Left lung (tissue), 10 donors: Measurements from ENCODE around the gene PCDH17. TPM values are rescaled to one million over a fixed set of nuclear protein-coding genes. Genes with fewer than 3 reads are reported as not detected.

Experiments
- ATAC-seq: fragments of 200-7000 bp; cut with Tn5 transposase; one replicate; pipeline ENCODE4 v1.9.1; 2020; ENCODE audit warnings: moderate library complexity
- DNase-seq, 4 donors: peaks; one replicate each; pipeline ENCODE4 v3.0.0-alpha.2; 2013 to 2020
- H3K27ac ChIP-seq, 2 donors: fragments of 200-600 bp; sonication (generic) in 1 of 2; one replicate each; pipeline versions ENCODE4 v1.5.0 to v1.8.0; 2020 to 2021
- H3K27me3 ChIP-seq, 2 donors: fragments of 200-600 bp; sonication (generic) in 1 of 2; one replicate each; pipeline versions ENCODE4 v1.5.0 to v1.8.0; 2020 to 2021
- H3K36me3 ChIP-seq, 2 donors: fragments of 200-600 bp; sonication (generic) in 1 of 2; one replicate each; pipeline versions ENCODE4 v1.5.0 to v1.8.0; 2020 to 2021
- H3K4me1 ChIP-seq, 2 donors: fragments of 200-600 bp; one replicate each; pipeline ENCODE4 v1.8.0; 2021
- H3K4me3 ChIP-seq, 2 donors: fragments of 200-600 bp; sonication (generic) in 1 of 2; one replicate each; pipeline versions ENCODE4 v1.5.0 to v1.8.0; 2020 to 2021; ENCODE audit warnings: mild to moderate bottlenecking in 1 of 2
- H3K9me3 ChIP-seq, 2 donors: fragments of 200-600 bp; sonication (generic) in 1 of 2; one replicate each; pipeline versions ENCODE4 v1.5.0 to v1.8.0; 2020 to 2021
- CTCF ChIP-seq, 2 donors: fragments of 200-600 bp; sonication (generic) in 1 of 2; IDR thresholded peaks; one replicate each; pipeline versions ENCODE4 v1.5.0 to v1.8.0; 2021; ENCODE audit warnings: antibody characterized with exemption in 2 of 2
- intact Hi-C, 2 donors: fragments of 100-400 bp; cut with DNase I; formaldehyde crosslinking; loops; one replicate each; pipeline versions ENCODE4 v1.11.2 to v1.14.2; 2022
- polyA plus RNA-seq, 6 donors: library from polyadenylated mRNA; unstranded; fragments of 120-200 nt; gene quantifications; one replicate each; pipeline ENCODE4 v1.2.1, GENCODE V29; 2013; ENCODE audit not compliant: insufficient read length in 6 of 6
- total RNA-seq, 2 donors: library from RNA; stranded (reverse); fragmentation: NEBNext Ultra II Directional; extraction: Animal tissue kit (Norgen Biotek cat#: 25700); gene quantifications; one replicate each; pipeline ENCODE4 v1.2.1, GENCODE V29; 2021
- donor health status: DM: no; HTN: yes; CAD: no.
- donor health status: DM: no; HTN: no; CAD: no.

Gene PCDH17
- total and polyA plus RNA-seq, 8 donors, result 16.1 to 44.1 (median 21.6) TPM

- ATAC-seq (no peak), DNase-seq (no peak)
- no peaks in the 10 kb centered on the region for H3K4me1 ChIP-seq
- H3K27me3 ChIP-seq, result no peaks in the 10 kb centered on the region
- H3K9me3 ChIP-seq, result no peaks in the 10 kb centered on the region
- H3K36me3 ChIP-seq, result no peaks in the 10 kb centered on the region
- TF ChIP-seq CTCF (IDR thresholded peaks at IDR 0.05), result no peak
- no peak overlapping the region for H3K4me3 ChIP-seq
- H3K27ac ChIP-seq, result no peak overlapping the region
- intact Hi-C loops, result no loop called here
Measured at GRCh38 chr13:57595775-57596174, 35.8 kb upstream of the PCDH17 start.

- ATAC-seq (no peak), DNase-seq (no peak)
- intact Hi-C loops, result no loop called here
- TF ChIP-seq CTCF (IDR thresholded peaks at IDR 0.05), result no peak
- Histone ChIP-seq H3K27me3 (no peaks in the 10 kb centered on the region), H3K4me1 (no peaks in the 10 kb centered on the region), H3K27ac (no peak overlapping the region), H3K4me3 (no peak overlapping the region), H3K9me3 (no peaks in the 10 kb centered on the region), H3K36me3 (no peaks in the 10 kb centered on the region)
Measured at GRCh38 chr13:57601536-57601935, 30.0 kb upstream of the PCDH17 start.

GRCh38 chr13:57604442-57604841, 27.1 kb upstream of the PCDH17 start:
- no peak for TF ChIP-seq CTCF (IDR thresholded peaks at IDR 0.05)
- Histone ChIP-seq H3K27me3 (no peaks in the 10 kb centered on the region), H3K4me3 (no peak overlapping the region), H3K36me3 (no peaks in the 10 kb centered on the region), H3K27ac (no peak overlapping the region), H3K9me3 (no peaks in the 10 kb centered on the region), H3K4me1 (no peaks in the 10 kb centered on the region)
- no peak for DNase-seq
- intact Hi-C loops, result no loop called here
- ATAC-seq, result no peak

- H3K4me1 ChIP-seq, result no peaks in the 10 kb centered on the region
- no peaks in the 10 kb centered on the region for H3K9me3 ChIP-seq
- H3K27ac ChIP-seq, result no peak overlapping the region
- ATAC-seq, result no peak
- no peak overlapping the region for H3K4me3 ChIP-seq
- TF ChIP-seq CTCF (IDR thresholded peaks at IDR 0.05), result no peak
- intact Hi-C loops, result no loop called here
- DNase-seq, result no peak
- no peaks in the 10 kb centered on the region for H3K36me3 ChIP-seq
- H3K27me3 ChIP-seq, result no peaks in the 10 kb centered on the region
Measured at GRCh38 chr13:57611969-57612368, 19.6 kb upstream of the PCDH17 start.

GRCh38 chr13:57612568-57612967, 19.0 kb upstream of the PCDH17 start:
- ATAC-seq, result no peak
- intact Hi-C loops, result no loop called here
- Histone ChIP-seq H3K27me3 (no peaks in the 10 kb centered on the region), H3K27ac (no peak overlapping the region), H3K9me3 (no peaks in the 10 kb centered on the region), H3K4me1 (no peaks in the 10 kb centered on the region), H3K36me3 (no peaks in the 10 kb centered on the region), H3K4me3 (no peak overlapping the region)
- no peak for DNase-seq
- no peak for TF ChIP-seq CTCF (IDR thresholded peaks at IDR 0.05)
